ENCODE results near the gene REPS1. TPM values are rescaled to one million over a fixed set of nuclear protein-coding genes. Genes with fewer than 3 reads are reported as not detected.

REPS1 gene
- total RNA-seq, 1 experiment from 2014 or later, result 28.6 TPM

DNA sequence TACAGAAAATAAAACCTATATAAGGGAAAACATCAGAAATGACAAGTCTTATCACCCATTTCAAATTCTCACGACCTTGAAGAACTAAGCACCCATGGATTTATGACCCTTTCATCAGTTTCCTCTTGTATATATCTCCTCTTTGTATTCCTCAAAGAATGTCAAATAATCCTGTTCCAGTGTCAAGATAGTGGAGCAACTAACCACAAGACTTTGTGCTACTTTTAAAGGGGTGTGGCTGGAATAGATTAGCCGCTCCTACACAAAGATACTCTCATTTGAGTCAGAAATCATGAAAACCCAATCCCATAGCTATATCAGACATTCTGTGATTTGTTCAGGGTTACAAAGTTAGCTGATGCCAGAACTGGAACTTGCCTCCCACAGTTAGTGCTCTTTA lies 6.6 kb downstream of the REPS1 start:
- ChIA-PET CTCF (no interaction called here), POLR2A (interaction anchor here (0.5 kb wide), 1 partner anchor 12 kb away, joined by 3 read pairs; no protein-coding TSS in a partner anchor)
- Histone ChIP-seq H3K36me3 (ENCODE audit: control insufficient read depth, insufficient read depth, low read length) (no peaks in the 10 kb centered on the region), H3K4me3 (ENCODE audit: low read depth in 2 of 2, low read length in 2 of 2) (no peak overlapping the region), H3K4me1 (ENCODE audit: control insufficient read depth, insufficient read depth, low read length) (peaks cover 2% of the 10 kb centered on the region; the same call in 1 of the 2 replicates), H3K27me3 (ENCODE audit: control insufficient read depth, insufficient read depth, low read length) (no peaks in the 10 kb centered on the region), H3K9me3 (ENCODE audit: control insufficient read depth, insufficient read depth, low read depth, low read length) (no peaks in the 10 kb centered on the region), H3K27ac (ENCODE audit: low read length) (no peak overlapping the region)
- BruUV-seq (replicated peaks), result no TSS peak
- DNase-seq (ENCODE audit: low read depth, low spot score), result no peak
- ATAC-seq, result no peak
- in situ Hi-C loops (cut with HindIII; ENCODE audit: low pct_unique_long_range_greater_than_20kb, low sequenced_read_pairs), result no loop called here
- no peak for TF ChIP-seq TCF7L2 (IDR thresholded peaks at IDR 0.05; ENCODE audit: low read depth, low read length)
- no peak for TF ChIP-seq SIN3A (IDR thresholded peaks at IDR 0.05; ENCODE audit: borderline replicate concordance, insufficient read depth, low read depth, low read length)
- TF ChIP-seq POLR2AphosphoS5 (IDR thresholded peaks at IDR 0.05; ENCODE audit: low read depth, low read length), result no peak
- no peak for TF ChIP-seq CTCF (IDR thresholded peaks at IDR 0.05)
- TF ChIP-seq, protein P1, sequence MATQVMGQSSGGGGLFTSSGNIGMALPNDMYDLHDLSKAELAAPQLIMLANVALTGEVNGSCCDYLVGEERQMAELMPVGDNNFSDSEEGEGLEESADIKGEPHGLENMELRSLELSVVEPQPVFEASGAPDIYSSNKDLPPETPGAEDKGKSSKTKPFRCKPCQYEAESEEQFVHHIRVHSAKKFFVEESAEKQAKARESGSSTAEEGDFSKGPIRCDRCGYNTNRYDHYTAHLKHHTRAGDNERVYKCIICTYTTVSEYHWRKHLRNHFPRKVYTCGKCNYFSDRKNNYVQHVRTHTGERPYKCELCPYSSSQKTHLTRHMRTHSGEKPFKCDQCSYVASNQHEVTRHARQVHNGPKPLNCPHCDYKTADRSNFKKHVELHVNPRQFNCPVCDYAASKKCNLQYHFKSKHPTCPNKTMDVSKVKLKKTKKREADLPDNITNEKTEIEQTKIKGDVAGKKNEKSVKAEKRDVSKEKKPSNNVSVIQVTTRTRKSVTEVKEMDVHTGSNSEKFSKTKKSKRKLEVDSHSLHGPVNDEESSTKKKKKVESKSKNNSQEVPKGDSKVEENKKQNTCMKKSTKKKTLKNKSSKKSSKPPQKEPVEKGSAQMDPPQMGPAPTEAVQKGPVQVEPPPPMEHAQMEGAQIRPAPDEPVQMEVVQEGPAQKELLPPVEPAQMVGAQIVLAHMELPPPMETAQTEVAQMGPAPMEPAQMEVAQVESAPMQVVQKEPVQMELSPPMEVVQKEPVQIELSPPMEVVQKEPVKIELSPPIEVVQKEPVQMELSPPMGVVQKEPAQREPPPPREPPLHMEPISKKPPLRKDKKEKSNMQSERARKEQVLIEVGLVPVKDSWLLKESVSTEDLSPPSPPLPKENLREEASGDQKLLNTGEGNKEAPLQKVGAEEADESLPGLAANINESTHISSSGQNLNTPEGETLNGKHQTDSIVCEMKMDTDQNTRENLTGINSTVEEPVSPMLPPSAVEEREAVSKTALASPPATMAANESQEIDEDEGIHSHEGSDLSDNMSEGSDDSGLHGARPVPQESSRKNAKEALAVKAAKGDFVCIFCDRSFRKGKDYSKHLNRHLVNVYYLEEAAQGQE (IDR thresholded peaks at IDR 0.05; ENCODE audit: insufficient read depth in 1 of 2, low read depth in 2 of 2, low read length in 1 of 2), result no peak
- intact Hi-C loops (cut with micrococcal nuclease; ENCODE audit: unreplicated experiment), result no loop called here

- Histone ChIP-seq H3K36me3 (ENCODE audit: control insufficient read depth, insufficient read depth, low read length) (no peaks in the 10 kb centered on the region), H3K4me3 (ENCODE audit: low read depth in 2 of 2, low read length in 2 of 2) (no peak overlapping the region), H3K27ac (ENCODE audit: low read length) (no peak overlapping the region), H3K9me3 (ENCODE audit: control insufficient read depth, insufficient read depth, low read depth, low read length) (no peaks in the 10 kb centered on the region), H3K4me1 (ENCODE audit: control insufficient read depth, insufficient read depth, low read length) (no peaks in the 10 kb centered on the region), H3K27me3 (ENCODE audit: control insufficient read depth, insufficient read depth, low read length) (no peaks in the 10 kb centered on the region)
- TF ChIP-seq, protein P1 (IDR thresholded peaks at IDR 0.05; ENCODE audit: insufficient read depth in 1 of 2, low read depth in 2 of 2, low read length in 1 of 2), result no peak
- TF ChIP-seq POLR2AphosphoS5 (IDR thresholded peaks at IDR 0.05; ENCODE audit: low read depth, low read length) (no peak), SIN3A (IDR thresholded peaks at IDR 0.05; ENCODE audit: borderline replicate concordance, insufficient read depth, low read depth, low read length) (no peak), TCF7L2 (IDR thresholded peaks at IDR 0.05; ENCODE audit: low read depth, low read length) (no peak), CTCF (IDR thresholded peaks at IDR 0.05) (no peak)
- CTCF ChIA-PET, result no interaction called here
- in situ Hi-C loops (cut with HindIII; ENCODE audit: low pct_unique_long_range_greater_than_20kb, low sequenced_read_pairs) (no loop called here), intact Hi-C loops (cut with micrococcal nuclease; ENCODE audit: unreplicated experiment) (no loop called here)
- no peak for ATAC-seq
- POLR2A ChIA-PET, result no interaction called here
- no peak for DNase-seq (ENCODE audit: low read depth, low spot score)
- no TSS peak for BruUV-seq (replicated peaks)
Measured at GRCh38 chr6:138979813-138980668, 8.0 kb downstream of the REPS1 start.

Data from Panc1 (cell line).